Measurements from ENCODE around the gene MBNL2.
A peak's percentile ranks its signal among the peaks of the same experiment; 100 is the strongest.

The MBNL2 gene

GRCh38 chr13:97359181-97360057 is 137.3 kb downstream of the MBNL2 start:
- peak in 5 of 10 donors; percentile 34 to 86 (median 44) for DNase-seq
- intact Hi-C loops (cut with DNase I): loop anchor here (1.0 to 5.0 kb wide), 3 partner anchors 137 to 342 kb away; partner anchors contain the start of gene MBNL2

- no peak for DNase-seq
- intact Hi-C loops (cut with DNase I): no loop called here
Observed at GRCh38 chr13:97360610-97361009, 138.5 kb downstream of the MBNL2 start.

GRCh38 chr13:97364031-97364430 is 141.9 kb downstream of the MBNL2 start:
- intact Hi-C loops (cut with DNase I): no loop called here
- no peak for DNase-seq

- DNase-seq: no peak
- intact Hi-C loops (cut with DNase I): no loop called here
Observed at GRCh38 chr13:97364827-97365226, 142.7 kb downstream of the MBNL2 start.

GRCh38 chr13:97366172-97366688 is 144.1 kb downstream of the MBNL2 start:
- intact Hi-C loops (cut with DNase I): no loop called here
- peak in 2 of 10 donors; percentile 76 for DNase-seq

GRCh38 chr13:97367016-97367822 is 145.1 kb downstream of the MBNL2 start:
- intact Hi-C loops (cut with DNase I): no loop called here
- DNase-seq: peak in 4 of 10 donors; percentile 25 to 84 (median 52)

GRCh38 chr13:97369261-97369893 is 147.2 kb downstream of the MBNL2 start:
- DNase-seq: no peak
- intact Hi-C loops (cut with DNase I): no loop called here

GRCh38 chr13:97371486-97372109 is 149.5 kb downstream of the MBNL2 start:
- intact Hi-C loops (cut with DNase I): loop anchor here (5.0 kb wide), 1 partner anchor 61 kb away; the partner anchor contains the start of gene RAP2A

GRCh38 chr13:97372936-97373335 is 150.8 kb downstream of the MBNL2 start:
- intact Hi-C loops (cut with DNase I): loop anchor here (5.0 kb wide), 1 partner anchor 59 kb away; the partner anchor contains the start of gene RAP2A
- DNase-seq: peak in 3 of 10 donors; percentile 16 to 71 (median 26)

More at GRCh38 chr13:97371486-97372109, 149.5 kb downstream of the MBNL2 start:
- no peak for DNase-seq

GRCh38 chr13:97373787-97374186 is 151.7 kb downstream of the MBNL2 start:
- no peak for DNase-seq
- intact Hi-C loops (cut with DNase I): loop anchor here (5.0 kb wide), 1 partner anchor 59 kb away; the partner anchor contains the start of gene RAP2A

- DNase-seq: no peak
- intact Hi-C loops (cut with DNase I): no loop called here
Observed at GRCh38 chr13:97376981-97377380, 154.8 kb downstream of the MBNL2 start.

- intact Hi-C loops (cut with DNase I): no loop called here
Observed at GRCh38 chr13:97379386-97379785, 157.3 kb downstream of the MBNL2 start.

GRCh38 chr13:97380696-97381095 is 158.6 kb downstream of the MBNL2 start:
- intact Hi-C loops (cut with DNase I): no loop called here
- DNase-seq: no peak

More at GRCh38 chr13:97379386-97379785, 157.3 kb downstream of the MBNL2 start:
- no peak for DNase-seq

GRCh38 chr13:97381189-97381588 is 159.1 kb downstream of the MBNL2 start:
- intact Hi-C loops (cut with DNase I): no loop called here
- no peak for DNase-seq

GRCh38 chr13:97382276-97382675 is 160.1 kb downstream of the MBNL2 start:
- intact Hi-C loops (cut with DNase I): no loop called here
- no peak for DNase-seq

GRCh38 chr13:97384371-97384770 is 162.2 kb downstream of the MBNL2 start:
- intact Hi-C loops (cut with DNase I): no loop called here
- no peak for DNase-seq

GRCh38 chr13:97385146-97385545 is 163.0 kb downstream of the MBNL2 start:
- intact Hi-C loops (cut with DNase I): no loop called here
- no peak for DNase-seq

GRCh38 chr13:97385854-97386253 is 163.7 kb downstream of the MBNL2 start:
- intact Hi-C loops (cut with DNase I): no loop called here
- DNase-seq: no peak

GRCh38 chr13:97386801-97387484 is 164.8 kb downstream of the MBNL2 start:
- peak in 7 of 10 donors; percentile 29 to 89 (median 49) for DNase-seq
- intact Hi-C loops (cut with DNase I): no loop called here

All from posterior cingulate gyrus (tissue), 11 donors.